ENCODE data around the gene RNF31. TPM values are rescaled to one million over a fixed set of nuclear protein-coding genes. Genes with fewer than 3 reads are reported as not detected.

RNF31 gene
- total RNA-seq, 2 donors from 2014 or later, result 56.6 to 86.7 TPM

- Mint-ChIP-seq H3K4me1 (no peaks in the 10 kb centered on the region), H3K9me3 (no peaks in the 10 kb centered on the region), H3K27ac (peak overlapping the region; percentile 59), H3K27me3 (no peaks in the 10 kb centered on the region), H3K4me3 (no peak overlapping the region), H3K36me3 (ENCODE audit: low read depth) (peaks cover 88% of the 10 kb centered on the region)
- ATAC-seq (replicated peaks), result no peak
These were observed 29.3 kb downstream of the RNF31 start for GRCh38 chr14:24176599-24176998.

- Mint-ChIP-seq H3K9me3 (no peaks in the 10 kb centered on the region), H3K4me3 (no peak overlapping the region), H3K4me1 (no peaks in the 10 kb centered on the region), H3K27ac (peak overlapping the region; percentile 59), H3K36me3 (ENCODE audit: low read depth) (peaks cover 87% of the 10 kb centered on the region), H3K27me3 (no peaks in the 10 kb centered on the region)
- ATAC-seq (replicated peaks), result no peak
These were observed 29.9 kb downstream of the RNF31 start for GRCh38 chr14:24177041-24177825.

GRCh38 chr14:24177891-24178290 lies 30.6 kb downstream of the RNF31 start:
- H3K4me1 Mint-ChIP-seq, result no peaks in the 10 kb centered on the region
- no peak overlapping the region for H3K27ac Mint-ChIP-seq
- H3K27me3 Mint-ChIP-seq, result no peaks in the 10 kb centered on the region
- no peak overlapping the region for H3K4me3 Mint-ChIP-seq
- H3K9me3 Mint-ChIP-seq, result no peaks in the 10 kb centered on the region
- H3K36me3 Mint-ChIP-seq (ENCODE audit: low read depth), result peaks cover 90% of the 10 kb centered on the region
- ATAC-seq (replicated peaks), result no peak

- H3K36me3 Mint-ChIP-seq (ENCODE audit: low read depth), result peaks cover 90% of the 10 kb centered on the region
- H3K27ac Mint-ChIP-seq, result peak overlapping the region; percentile 5
- no peaks in the 10 kb centered on the region for H3K9me3 Mint-ChIP-seq
- ATAC-seq (replicated peaks), result no peak
- H3K4me1 Mint-ChIP-seq, result no peaks in the 10 kb centered on the region
- no peaks in the 10 kb centered on the region for H3K27me3 Mint-ChIP-seq
- H3K4me3 Mint-ChIP-seq, result no peak overlapping the region
These were observed 31.3 kb downstream of the RNF31 start for GRCh38 chr14:24178399-24179178.

- no peaks in the 10 kb centered on the region for H3K4me1 Mint-ChIP-seq
- no peaks in the 10 kb centered on the region for H3K9me3 Mint-ChIP-seq
- peak overlapping the region; percentile 5 for H3K27ac Mint-ChIP-seq
- peaks cover 86% of the 10 kb centered on the region for H3K36me3 Mint-ChIP-seq (ENCODE audit: low read depth)
- H3K27me3 Mint-ChIP-seq, result no peaks in the 10 kb centered on the region
- ATAC-seq (replicated peaks), result no peak
- H3K4me3 Mint-ChIP-seq, result no peak overlapping the region
These were observed 32.1 kb downstream of the RNF31 start for GRCh38 chr14:24179294-24179960.

- Mint-ChIP-seq H3K9me3 (no peaks in the 10 kb centered on the region), H3K4me3 (no peak overlapping the region), H3K27me3 (no peaks in the 10 kb centered on the region), H3K4me1 (no peaks in the 10 kb centered on the region), H3K27ac (peak overlapping the region; percentile 5), H3K36me3 (ENCODE audit: low read depth) (peaks cover 85% of the 10 kb centered on the region)
- no peak for ATAC-seq (replicated peaks)
These were observed 32.9 kb downstream of the RNF31 start for GRCh38 chr14:24179961-24180796.

GRCh38 chr14:24181371-24182077 lies 34.2 kb downstream of the RNF31 start:
- no peaks in the 10 kb centered on the region for H3K9me3 Mint-ChIP-seq
- H3K36me3 Mint-ChIP-seq (ENCODE audit: low read depth), result peaks cover 85% of the 10 kb centered on the region
- H3K4me1 Mint-ChIP-seq, result no peaks in the 10 kb centered on the region
- H3K27ac Mint-ChIP-seq, result no peak overlapping the region
- peak; percentile 8 for ATAC-seq (replicated peaks)
- no peaks in the 10 kb centered on the region for H3K27me3 Mint-ChIP-seq
- no peak overlapping the region for H3K4me3 Mint-ChIP-seq

GRCh38 chr14:24182110-24182882 lies 35.0 kb downstream of the RNF31 start:
- ATAC-seq (replicated peaks), result no peak
- H3K27ac Mint-ChIP-seq, result no peak overlapping the region
- H3K9me3 Mint-ChIP-seq, result no peaks in the 10 kb centered on the region
- no peaks in the 10 kb centered on the region for H3K27me3 Mint-ChIP-seq
- H3K4me3 Mint-ChIP-seq, result no peak overlapping the region
- peaks cover 4% of the 10 kb centered on the region for H3K4me1 Mint-ChIP-seq
- H3K36me3 Mint-ChIP-seq (ENCODE audit: low read depth), result peaks cover 82% of the 10 kb centered on the region

GRCh38 chr14:24183014-24183481 lies 35.8 kb downstream of the RNF31 start:
- peak overlapping the region; percentile 41 for H3K27ac Mint-ChIP-seq
- H3K36me3 Mint-ChIP-seq (ENCODE audit: low read depth), result peaks cover 76% of the 10 kb centered on the region
- ATAC-seq (replicated peaks), result no peak
- H3K27me3 Mint-ChIP-seq, result no peaks in the 10 kb centered on the region
- peaks cover 5% of the 10 kb centered on the region for H3K4me1 Mint-ChIP-seq
- H3K4me3 Mint-ChIP-seq, result no peak overlapping the region
- no peaks in the 10 kb centered on the region for H3K9me3 Mint-ChIP-seq

GRCh38 chr14:24184104-24184970 lies 37.0 kb downstream of the RNF31 start:
- Mint-ChIP-seq H3K36me3 (ENCODE audit: low read depth) (peaks cover 66% of the 10 kb centered on the region), H3K27me3 (no peaks in the 10 kb centered on the region), H3K4me3 (no peak overlapping the region), H3K4me1 (peaks cover 9% of the 10 kb centered on the region), H3K27ac (no peak overlapping the region), H3K9me3 (no peaks in the 10 kb centered on the region)
- ATAC-seq (replicated peaks), result no peak

- H3K9me3 Mint-ChIP-seq, result no peaks in the 10 kb centered on the region
- H3K36me3 Mint-ChIP-seq (ENCODE audit: low read depth), result peaks cover 62% of the 10 kb centered on the region
- H3K4me1 Mint-ChIP-seq, result peaks cover 12% of the 10 kb centered on the region
- H3K4me3 Mint-ChIP-seq, result no peak overlapping the region
- H3K27me3 Mint-ChIP-seq, result no peaks in the 10 kb centered on the region
- ATAC-seq (replicated peaks), result no peak
- no peak overlapping the region for H3K27ac Mint-ChIP-seq
These were observed 37.7 kb downstream of the RNF31 start for GRCh38 chr14:24185026-24185425.

GRCh38 chr14:24185741-24186140 lies 38.4 kb downstream of the RNF31 start:
- no peaks in the 10 kb centered on the region for H3K27me3 Mint-ChIP-seq
- H3K36me3 Mint-ChIP-seq (ENCODE audit: low read depth), result peaks cover 61% of the 10 kb centered on the region
- ATAC-seq (replicated peaks), result no peak
- H3K4me3 Mint-ChIP-seq, result no peak overlapping the region
- H3K9me3 Mint-ChIP-seq, result no peaks in the 10 kb centered on the region
- H3K27ac Mint-ChIP-seq, result no peak overlapping the region
- peaks cover 15% of the 10 kb centered on the region for H3K4me1 Mint-ChIP-seq

Measured in activated T-helper 17 cell treated with anti-CD3 and anti-CD28 coated beads, Interleukin-2, amount 50 U/mL, for 72 hours (primary cell).